Measurements from ENCODE around the gene OVOL1. TPM values are rescaled to one million over a fixed set of nuclear protein-coding genes. Genes with fewer than 3 reads are reported as not detected.

OVOL1 gene
- total RNA-seq, 1 donor from 2014 or later, result 0.12 TPM

- Mint-ChIP-seq H3K27ac (ENCODE audit: unreplicated experiment) (peak within 1 kb of the TSS; percentile 50), H3K9me3 (ENCODE audit: low read depth) (no peaks in the 10 kb centered on the region), H3K36me3 (ENCODE audit: low read depth) (peaks cover 5% of the 10 kb centered on the region), H3K4me3 (ENCODE audit: unreplicated experiment) (no peak within 1 kb of the TSS), H3K27me3 (ENCODE audit: low read depth) (peaks cover 5% of the 10 kb centered on the region), H3K4me1 (ENCODE audit: low read depth) (peaks cover 9% of the 10 kb centered on the region)
- peak; percentile 98 for DNase-seq (ENCODE audit: low spot score)
- no peak for TF ChIP-seq CTCF (IDR thresholded peaks at IDR 0.05)
These were observed 46.6 kb downstream of the OVOL1 start, which contains the start of gene SNX32 for GRCh38 chr11:65833297-65834030. TSS of gene SNX32 (plus strand) at chr11:65833963. CDS start at chr11:65834066, 103 bp downstream.

- no peak for TF ChIP-seq CTCF (IDR thresholded peaks at IDR 0.05)
- no peaks in the 10 kb centered on the region for H3K9me3 Mint-ChIP-seq (ENCODE audit: low read depth)
- peaks cover 5% of the 10 kb centered on the region for H3K36me3 Mint-ChIP-seq (ENCODE audit: low read depth)
- no peak overlapping the region for H3K27ac Mint-ChIP-seq (ENCODE audit: unreplicated experiment)
- no peak overlapping the region for H3K4me3 Mint-ChIP-seq (ENCODE audit: unreplicated experiment)
- H3K4me1 Mint-ChIP-seq (ENCODE audit: low read depth), result peaks cover 9% of the 10 kb centered on the region
- peaks cover 5% of the 10 kb centered on the region for H3K27me3 Mint-ChIP-seq (ENCODE audit: low read depth)
- DNase-seq (ENCODE audit: low spot score), result no peak
These were observed 47.3 kb downstream of the OVOL1 start for GRCh38 chr11:65834202-65834601.

- Mint-ChIP-seq H3K4me3 (ENCODE audit: unreplicated experiment) (no peak overlapping the region), H3K9me3 (ENCODE audit: low read depth) (no peaks in the 10 kb centered on the region)
These were observed 55.3 kb downstream of the OVOL1 start for GRCh38 chr11:65842144-65842543.

GRCh38 chr11:65843811-65844210 lies 56.9 kb downstream of the OVOL1 start:
- no peak overlapping the region for H3K4me3 Mint-ChIP-seq (ENCODE audit: unreplicated experiment)

More at GRCh38 chr11:65842144-65842543, 55.3 kb downstream of the OVOL1 start:
- no peak for DNase-seq (ENCODE audit: low spot score)
- Mint-ChIP-seq H3K27me3 (ENCODE audit: low read depth) (no peaks in the 10 kb centered on the region), H3K4me1 (ENCODE audit: low read depth) (no peaks in the 10 kb centered on the region), H3K36me3 (ENCODE audit: low read depth) (no peaks in the 10 kb centered on the region), H3K27ac (ENCODE audit: unreplicated experiment) (no peak overlapping the region)
- TF ChIP-seq CTCF (IDR thresholded peaks at IDR 0.05), result no peak

More at GRCh38 chr11:65843811-65844210, 56.9 kb downstream of the OVOL1 start:
- H3K9me3 Mint-ChIP-seq (ENCODE audit: low read depth), result no peaks in the 10 kb centered on the region
- H3K27me3 Mint-ChIP-seq (ENCODE audit: low read depth), result no peaks in the 10 kb centered on the region
- no peaks in the 10 kb centered on the region for H3K36me3 Mint-ChIP-seq (ENCODE audit: low read depth)
- no peak for TF ChIP-seq CTCF (IDR thresholded peaks at IDR 0.05)
- DNase-seq (ENCODE audit: low spot score), result no peak
- no peaks in the 10 kb centered on the region for H3K4me1 Mint-ChIP-seq (ENCODE audit: low read depth)
- no peak overlapping the region for H3K27ac Mint-ChIP-seq (ENCODE audit: unreplicated experiment)
